ENCODE results near the gene DSC3. TPM values are rescaled to one million over a fixed set of nuclear protein-coding genes. Genes with fewer than 3 reads are reported as not detected.
"Not testable (repeated sequence)": the region's sequence is repeated elsewhere in the genome, so short reads cannot be mapped to it uniquely, and the experiment has no call there.

DSC3 gene
- total RNA-seq, 4 donors from 2014 or later: 0.15 to 1.5 (median 0.33) TPM; not detected in 1

GRCh38 chr18:31015715-31016434 is 26.7 kb downstream of the DSC3 start:
- no peak for DNase-seq
- Histone ChIP-seq H3K4me1 (no peaks in the 10 kb centered on the region), H3K27ac (no peak overlapping the region), H3K4me3 (replicated peaks in 1 of 3) (no peak overlapping the region), H3K27me3 (no peaks in the 10 kb centered on the region), H3K36me3 (no peaks in the 10 kb centered on the region), H3K9me3 (no peaks in the 10 kb centered on the region)
- TF ChIP-seq POLR2A (IDR thresholded peaks at IDR 0.05) (no peak), CTCF (IDR thresholded peaks at IDR 0.05) (no peak)
- 96 to 97% methylated on average over 3 of the region's 3 CpGs for WGBS, 2 donors
- intact Hi-C loops (cut with DNase I): no loop called here

GRCh38 chr18:31011455-31011854 is 31.1 kb downstream of the DSC3 start:
- H3K4me3 ChIP-seq (replicated peaks in 1 of 3); H3K36me3 ChIP-seq; H3K9me3 ChIP-seq; intact Hi-C loops (cut with DNase I); H3K27me3 ChIP-seq; H3K27ac ChIP-seq; H3K4me1 ChIP-seq; DNase-seq: not testable (repeated sequence)
- 92 to 93% methylated on average over 7 of the region's 7 CpGs for WGBS, 2 donors

- no peaks in the 10 kb centered on the region for H3K36me3 ChIP-seq
- TF ChIP-seq POLR2A (IDR thresholded peaks at IDR 0.05) (no peak), CTCF (IDR thresholded peaks at IDR 0.05) (no peak)
- no peaks in the 10 kb centered on the region for H3K4me1 ChIP-seq
- no peak for DNase-seq
- no peaks in the 10 kb centered on the region for H3K9me3 ChIP-seq
- intact Hi-C loops (cut with DNase I): no loop called here
- no peaks in the 10 kb centered on the region for H3K27me3 ChIP-seq
- WGBS, 2 donors: 90% methylated on average over 4 of the region's 4 CpGs
- H3K4me3 ChIP-seq (replicated peaks in 1 of 3): no peak overlapping the region
- no peak overlapping the region for H3K27ac ChIP-seq
These were observed 31.9 kb downstream of the DSC3 start for GRCh38 chr18:31010601-31011000.

- H3K4me1 ChIP-seq: no peaks in the 10 kb centered on the region
- DNase-seq: no peak
- intact Hi-C loops (cut with DNase I): no loop called here
- H3K27ac ChIP-seq: no peak overlapping the region
- TF ChIP-seq POLR2A (IDR thresholded peaks at IDR 0.05) (no peak), CTCF (IDR thresholded peaks at IDR 0.05) (no peak)
- H3K36me3 ChIP-seq: no peaks in the 10 kb centered on the region
- no peaks in the 10 kb centered on the region for H3K9me3 ChIP-seq
- 73 to 77% methylated on average over 8 of the region's 8 CpGs for WGBS, 2 donors
- H3K27me3 ChIP-seq: no peaks in the 10 kb centered on the region
- no peak overlapping the region for H3K4me3 ChIP-seq (replicated peaks in 1 of 3)
These were observed 42.5 kb downstream of the DSC3 start for GRCh38 chr18:30999887-31000628.

- TF ChIP-seq CTCF (IDR thresholded peaks at IDR 0.05) (peak in 2 of 6 experiments; percentile 21 to 30), POLR2A (IDR thresholded peaks at IDR 0.05) (no peak)
- DNase-seq: no peak
- Histone ChIP-seq H3K27me3 (no peaks in the 10 kb centered on the region), H3K36me3 (no peaks in the 10 kb centered on the region), H3K4me1 (no peaks in the 10 kb centered on the region), H3K4me3 (replicated peaks in 1 of 3) (no peak overlapping the region), H3K9me3 (no peaks in the 10 kb centered on the region), H3K27ac (no peak overlapping the region)
- WGBS, 2 donors: 42 to 43% methylated on average over 2 of the region's 2 CpGs
- intact Hi-C loops (cut with DNase I): no loop called here
These were observed 43.4 kb downstream of the DSC3 start for GRCh38 chr18:30999186-30999585.

All from thyroid gland (tissue), 4 donors.